Measurements from ENCODE around the gene THAP4. TPM values are rescaled to one million over a fixed set of nuclear protein-coding genes. Genes with fewer than 3 reads are reported as not detected.

THAP4 gene
- total and polyA plus RNA-seq, 2 of the 13 experiments (the other 11 are each of a cell fraction or from before 2014, with no cell fraction given): 59.7 to 75.7 TPM

GRCh38 chr2:241645915-241646645 is 9.1 kb upstream of the THAP4 start (continued):
- no peak for TF ChIP-seq ZNF326 (CRISPR knock-in tag; IDR thresholded peaks at IDR 0.05; ENCODE audit: borderline replicate concordance)
- peak; percentile 78; the same call in 1 of the 2 replicates for TF ChIP-seq ZNF687 (CRISPR knock-in tag; IDR thresholded peaks at IDR 0.05)
- TF ChIP-seq TMF1 (CRISPR knock-in tag; IDR thresholded peaks at IDR 0.05; ENCODE audit: low read depth): 0 out of 2 replicates have a peak, but pooled peaks have one; percentile 23
- TF ChIP-seq HINFP (CRISPR knock-in tag; IDR thresholded peaks at IDR 0.05; ENCODE audit: low read depth): no peak; the same call in 1 of the 2 replicates
- peak; percentile 71; the same call in 1 of the 2 replicates for TF ChIP-seq EEA1 (CRISPR knock-in tag; IDR thresholded peaks at IDR 0.05; ENCODE audit: borderline replicate concordance)
- 0 out of 2 replicates have a peak, but pooled peaks have one; percentile 81 for TF ChIP-seq THAP8 (CRISPR knock-in tag; IDR thresholded peaks at IDR 0.05; ENCODE audit: borderline replicate concordance)
- TF ChIP-seq ZNF430 (CRISPR knock-in tag; IDR thresholded peaks at IDR 0.05): peak; percentile 13; the same call in 1 of the 2 replicates
